AG10803 (cell line): Measurements from ENCODE around the gene FRS3.
"Not testable (repeated sequence)": the region's sequence is repeated elsewhere in the genome, so short reads cannot be mapped to it uniquely, and the experiment has no call there.

Experiments used
- DNase-seq: peaks from one replicate; pipeline ENCODE4 v3.0.0; 2010; ENCODE audit warnings: low read depth
- H3K4me3 ChIP-seq: 2 replicates; pipeline ENCODE4 v1.5.1; 2011; ENCODE audit warnings: mild to moderate bottlenecking, low read length, control low read depth
- CTCF ChIP-seq: conservative IDR thresholded peaks from 2 replicates; pipeline ENCODE4 v1.5.1; 2011; ENCODE audit warnings: mild to moderate bottlenecking, low read length, control low read depth, inconsistent platforms

The FRS3 gene

GRCh38 chr6:41818271-41819054 is 38.8 kb upstream of the FRS3 start:
- H3K4me3 ChIP-seq, result no peak overlapping the region
- no peak for DNase-seq

GRCh38 chr6:41815587-41815986 is 35.9 kb upstream of the FRS3 start:
- H3K4me3 ChIP-seq, result no peak overlapping the region
- TF ChIP-seq CTCF, result no peak
- DNase-seq, result no peak

More at GRCh38 chr6:41818271-41819054, 38.8 kb upstream of the FRS3 start:
- no peak for TF ChIP-seq CTCF

- TF ChIP-seq CTCF, result no peak
- no peak overlapping the region for H3K4me3 ChIP-seq
- no peak for DNase-seq
Measured at GRCh38 chr6:41814629-41815028, 34.9 kb upstream of the FRS3 start.

- no peak for TF ChIP-seq CTCF
- DNase-seq, result no peak
- no peak overlapping the region for H3K4me3 ChIP-seq
Measured at GRCh38 chr6:41813956-41814355, 34.3 kb upstream of the FRS3 start.

GRCh38 chr6:41813469-41813868 is 33.8 kb upstream of the FRS3 start:
- DNase-seq, result no peak
- no peak for TF ChIP-seq CTCF
- H3K4me3 ChIP-seq, result no peak overlapping the region

- H3K4me3 ChIP-seq, DNase-seq: not testable (repeated sequence)
Measured at GRCh38 chr6:41811946-41812345, 32.2 kb upstream of the FRS3 start.

GRCh38 chr6:41811095-41811494 is 31.4 kb upstream of the FRS3 start:
- no peak for TF ChIP-seq CTCF
- DNase-seq, result no peak

More at GRCh38 chr6:41811095-41811494, 31.4 kb upstream of the FRS3 start:
- no peak overlapping the region for H3K4me3 ChIP-seq
